SK-N-SH treated with all-trans-retinoic acid at 6 μM for 48 hours (cell line): ENCODE data around the gene DLG1.

Source experiments
- ATAC-seq: fragments of 200-7000 bp; cut with Tn5 transposase; 3 replicates; pipeline ENCODE4 v1.9.1; 2020; ENCODE audit warnings: mild to moderate bottlenecking, moderate library complexity
- ARNTL ChIP-seq: fragments of 450-650 bp; formaldehyde crosslinking; IDR thresholded peaks from 2 replicates; pipeline ENCODE4 v1.5.0; 2020; ENCODE audit warnings: low read depth, mild to moderate bottlenecking, moderate library complexity, borderline replicate concordance
- BACH2 ChIP-seq: fragments of 250-450 bp; sonication (Bioruptor Pico); IDR thresholded peaks from 2 replicates; pipeline ENCODE4 v1.9.0; 2021; ENCODE audit warnings: mild to moderate bottlenecking, borderline replicate concordance
- CSDC2 ChIP-seq: fragments of 250-450 bp; sonication (Bioruptor Pico); IDR thresholded peaks from 2 replicates; pipeline ENCODE4 v1.5.0; 2020; ENCODE audit warnings: mild to moderate bottlenecking, moderate library complexity
- ESRRG ChIP-seq: fragments of 250-450 bp; sonication (Bioruptor Pico); IDR thresholded peaks from 2 replicates; pipeline ENCODE4 v1.6.1; 2021; ENCODE audit warnings: mild to moderate bottlenecking
- ISL1 ChIP-seq: fragments of 250-450 bp; sonication (Bioruptor Pico); IDR thresholded peaks from 2 replicates; pipeline ENCODE4 v2.1.2; 2022; ENCODE audit warnings: mild to moderate bottlenecking, moderate library complexity
- PPARA ChIP-seq: fragments of 250-450 bp; sonication (Bioruptor Pico); IDR thresholded peaks from 2 replicates; pipeline ENCODE4 v1.5.0; 2020; ENCODE audit warnings: mild to moderate bottlenecking, borderline replicate concordance
- RARB ChIP-seq: fragments of 250-450 bp; sonication (Bioruptor Pico); IDR thresholded peaks from 2 replicates; pipeline ENCODE4 v1.8.0; 2021; ENCODE audit warnings: mild to moderate bottlenecking, moderate library complexity
- SNAI2 ChIP-seq: fragments of 250-450 bp; sonication (Bioruptor Pico); IDR thresholded peaks from 2 replicates; pipeline ENCODE4 v1.5.0; 2020; ENCODE audit warnings: mild to moderate bottlenecking, moderate library complexity
- TCF4 ChIP-seq: fragments of 250-450 bp; sonication (Bioruptor Pico); IDR thresholded peaks from 2 replicates; pipeline ENCODE4 v1.8.0; 2021; ENCODE audit warnings: mild to moderate bottlenecking, moderate library complexity, borderline replicate concordance
- TOX ChIP-seq: fragments of 250-450 bp; sonication (Bioruptor Pico); IDR thresholded peaks from 2 replicates; pipeline ENCODE4 v1.8.0; 2021; ENCODE audit warnings: mild to moderate bottlenecking, moderate library complexity, borderline replicate concordance
- ZC3H10 ChIP-seq: fragments of 250-450 bp; sonication (Bioruptor Pico); IDR thresholded peaks from 2 replicates; pipeline ENCODE4 v1.5.1; 2021; ENCODE audit warnings: mild to moderate bottlenecking, moderate library complexity
- ZFP3 ChIP-seq: fragments of 250-450 bp; sonication (Bioruptor Pico); IDR thresholded peaks from 2 replicates; pipeline ENCODE4 v1.5.0; 2020; ENCODE audit warnings: mild to moderate bottlenecking, moderate library complexity
- ZFP30 ChIP-seq: fragments of 450-650 bp; formaldehyde crosslinking; IDR thresholded peaks from 2 replicates; pipeline ENCODE4 v1.5.0; 2022; ENCODE audit warnings: mild to moderate bottlenecking, moderate library complexity
- ZNF565 ChIP-seq: fragments of 450-650 bp; formaldehyde crosslinking; conservative IDR thresholded peaks from 2 replicates; pipeline ENCODE4 v1.5.0; 2020; ENCODE audit warnings: low read depth, mild to moderate bottlenecking, moderate library complexity
- ZNF70 ChIP-seq: fragments of 450-650 bp; formaldehyde crosslinking; IDR thresholded peaks from 2 replicates; pipeline ENCODE4 v1.5.0; 2020; ENCODE audit warnings: mild to moderate bottlenecking, moderate library complexity
- ZNF8 ChIP-seq: fragments of 450-650 bp; formaldehyde crosslinking; IDR thresholded peaks from 2 replicates; pipeline ENCODE4 v1.5.0; 2020; ENCODE audit warnings: mild to moderate bottlenecking, moderate library complexity
- TF ChIP-seq, protein P1 (sequence below): fragments of 250-450 bp; sonication (Bioruptor Pico); IDR thresholded peaks from 2 replicates; pipeline ENCODE4 v1.8.0; 2021; ENCODE audit warnings: low read depth, mild to moderate bottlenecking, moderate library complexity, borderline replicate concordance
- TF ChIP-seq, protein P2 (sequence below): fragments of 250-450 bp; sonication (Bioruptor Pico); IDR thresholded peaks from 2 replicates; pipeline ENCODE4 v1.5.0; 2020; ENCODE audit warnings: mild to moderate bottlenecking, moderate library complexity
- TF ChIP-seq, protein P3 (sequence below): fragments of 250-450 bp; sonication (Bioruptor Pico); IDR thresholded peaks from 2 replicates; pipeline ENCODE4 v1.8.0; 2020; ENCODE audit warnings: mild to moderate bottlenecking, moderate library complexity, borderline replicate concordance
- TF ChIP-seq, protein P4 (sequence below): fragments of 250-450 bp; sonication (Bioruptor Pico); IDR thresholded peaks from 2 replicates; pipeline ENCODE4 v1.5.1; 2021; ENCODE audit warnings: mild to moderate bottlenecking, moderate library complexity

Gene DLG1

DNA sequence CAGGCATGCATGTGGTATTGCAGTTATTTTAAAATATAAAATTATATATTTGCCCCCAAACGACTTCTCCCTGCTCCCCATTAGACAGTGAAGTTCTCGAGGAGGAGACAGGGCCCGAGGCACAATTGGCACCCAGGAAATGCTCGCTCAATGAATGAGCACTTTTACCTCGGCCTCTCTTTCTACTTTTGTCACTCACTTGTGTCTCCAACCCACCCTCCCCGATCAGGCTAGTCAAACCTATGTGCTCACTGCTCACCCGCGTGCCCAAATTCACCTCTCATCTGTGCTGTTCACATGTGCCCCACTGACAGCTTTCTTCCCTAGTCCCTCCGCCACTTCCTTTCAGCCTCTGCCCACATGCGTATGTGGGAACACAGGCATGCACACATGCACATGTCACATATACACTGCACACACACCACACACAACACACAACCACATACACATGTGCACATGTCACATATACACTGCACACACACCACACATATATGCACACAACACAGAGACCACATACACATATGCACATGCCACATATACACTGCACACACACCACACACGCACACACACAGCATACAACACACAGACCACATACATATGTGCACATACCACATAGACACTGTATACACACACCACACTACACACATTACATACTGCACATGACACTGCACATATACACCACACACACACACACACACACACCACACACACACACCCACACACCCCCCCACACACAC is 46.3 kb upstream of the DLG1 start:
- TF ChIP-seq ARNTL (CRISPR knock-in tag) (no peak), TOX (no peak), ZFP3 (CRISPR knock-in tag) (no peak), ZC3H10 (no peak), CSDC2 (CRISPR knock-in tag) (no peak), ESRRG (no peak), TCF4 (CRISPR knock-in tag) (no peak), ZNF565 (CRISPR knock-in tag) (no peak), ZFP30 (CRISPR knock-in tag) (no peak), ZNF8 (CRISPR knock-in tag) (no peak), ISL1 (CRISPR knock-in tag) (no peak), RARB (no peak), PPARA (CRISPR knock-in tag) (no peak), BACH2 (no peak), SNAI2 (CRISPR knock-in tag) (no peak)
- TF ChIP-seq, protein P1, sequence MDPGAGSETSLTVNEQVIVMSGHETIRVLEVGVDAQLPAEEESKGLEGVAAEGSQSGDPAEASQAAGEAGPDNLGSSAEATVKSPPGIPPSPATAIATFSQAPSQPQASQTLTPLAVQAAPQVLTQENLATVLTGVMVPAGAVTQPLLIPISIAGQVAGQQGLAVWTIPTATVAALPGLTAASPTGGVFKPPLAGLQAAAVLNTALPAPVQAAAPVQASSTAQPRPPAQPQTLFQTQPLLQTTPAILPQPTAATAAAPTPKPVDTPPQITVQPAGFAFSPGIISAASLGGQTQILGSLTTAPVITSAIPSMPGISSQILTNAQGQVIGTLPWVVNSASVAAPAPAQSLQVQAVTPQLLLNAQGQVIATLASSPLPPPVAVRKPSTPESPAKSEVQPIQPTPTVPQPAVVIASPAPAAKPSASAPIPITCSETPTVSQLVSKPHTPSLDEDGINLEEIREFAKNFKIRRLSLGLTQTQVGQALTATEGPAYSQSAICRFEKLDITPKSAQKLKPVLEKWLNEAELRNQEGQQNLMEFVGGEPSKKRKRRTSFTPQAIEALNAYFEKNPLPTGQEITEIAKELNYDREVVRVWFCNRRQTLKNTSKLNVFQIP, result no peak
- TF ChIP-seq, protein P2, sequence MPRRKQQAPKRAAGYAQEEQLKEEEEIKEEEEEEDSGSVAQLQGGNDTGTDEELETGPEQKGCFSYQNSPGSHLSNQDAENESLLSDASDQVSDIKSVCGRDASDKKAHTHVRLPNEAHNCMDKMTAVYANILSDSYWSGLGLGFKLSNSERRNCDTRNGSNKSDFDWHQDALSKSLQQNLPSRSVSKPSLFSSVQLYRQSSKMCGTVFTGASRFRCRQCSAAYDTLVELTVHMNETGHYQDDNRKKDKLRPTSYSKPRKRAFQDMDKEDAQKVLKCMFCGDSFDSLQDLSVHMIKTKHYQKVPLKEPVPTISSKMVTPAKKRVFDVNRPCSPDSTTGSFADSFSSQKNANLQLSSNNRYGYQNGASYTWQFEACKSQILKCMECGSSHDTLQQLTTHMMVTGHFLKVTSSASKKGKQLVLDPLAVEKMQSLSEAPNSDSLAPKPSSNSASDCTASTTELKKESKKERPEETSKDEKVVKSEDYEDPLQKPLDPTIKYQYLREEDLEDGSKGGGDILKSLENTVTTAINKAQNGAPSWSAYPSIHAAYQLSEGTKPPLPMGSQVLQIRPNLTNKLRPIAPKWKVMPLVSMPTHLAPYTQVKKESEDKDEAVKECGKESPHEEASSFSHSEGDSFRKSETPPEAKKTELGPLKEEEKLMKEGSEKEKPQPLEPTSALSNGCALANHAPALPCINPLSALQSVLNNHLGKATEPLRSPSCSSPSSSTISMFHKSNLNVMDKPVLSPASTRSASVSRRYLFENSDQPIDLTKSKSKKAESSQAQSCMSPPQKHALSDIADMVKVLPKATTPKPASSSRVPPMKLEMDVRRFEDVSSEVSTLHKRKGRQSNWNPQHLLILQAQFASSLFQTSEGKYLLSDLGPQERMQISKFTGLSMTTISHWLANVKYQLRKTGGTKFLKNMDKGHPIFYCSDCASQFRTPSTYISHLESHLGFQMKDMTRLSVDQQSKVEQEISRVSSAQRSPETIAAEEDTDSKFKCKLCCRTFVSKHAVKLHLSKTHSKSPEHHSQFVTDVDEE, result no peak
- TF ChIP-seq, protein P3, sequence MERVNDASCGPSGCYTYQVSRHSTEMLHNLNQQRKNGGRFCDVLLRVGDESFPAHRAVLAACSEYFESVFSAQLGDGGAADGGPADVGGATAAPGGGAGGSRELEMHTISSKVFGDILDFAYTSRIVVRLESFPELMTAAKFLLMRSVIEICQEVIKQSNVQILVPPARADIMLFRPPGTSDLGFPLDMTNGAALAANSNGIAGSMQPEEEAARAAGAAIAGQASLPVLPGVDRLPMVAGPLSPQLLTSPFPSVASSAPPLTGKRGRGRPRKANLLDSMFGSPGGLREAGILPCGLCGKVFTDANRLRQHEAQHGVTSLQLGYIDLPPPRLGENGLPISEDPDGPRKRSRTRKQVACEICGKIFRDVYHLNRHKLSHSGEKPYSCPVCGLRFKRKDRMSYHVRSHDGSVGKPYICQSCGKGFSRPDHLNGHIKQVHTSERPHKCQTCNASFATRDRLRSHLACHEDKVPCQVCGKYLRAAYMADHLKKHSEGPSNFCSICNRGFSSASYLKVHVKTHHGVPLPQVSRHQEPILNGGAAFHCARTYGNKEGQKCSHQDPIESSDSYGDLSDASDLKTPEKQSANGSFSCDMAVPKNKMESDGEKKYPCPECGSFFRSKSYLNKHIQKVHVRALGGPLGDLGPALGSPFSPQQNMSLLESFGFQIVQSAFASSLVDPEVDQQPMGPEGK (CRISPR knock-in tag), result no peak
- TF ChIP-seq, protein P4, sequence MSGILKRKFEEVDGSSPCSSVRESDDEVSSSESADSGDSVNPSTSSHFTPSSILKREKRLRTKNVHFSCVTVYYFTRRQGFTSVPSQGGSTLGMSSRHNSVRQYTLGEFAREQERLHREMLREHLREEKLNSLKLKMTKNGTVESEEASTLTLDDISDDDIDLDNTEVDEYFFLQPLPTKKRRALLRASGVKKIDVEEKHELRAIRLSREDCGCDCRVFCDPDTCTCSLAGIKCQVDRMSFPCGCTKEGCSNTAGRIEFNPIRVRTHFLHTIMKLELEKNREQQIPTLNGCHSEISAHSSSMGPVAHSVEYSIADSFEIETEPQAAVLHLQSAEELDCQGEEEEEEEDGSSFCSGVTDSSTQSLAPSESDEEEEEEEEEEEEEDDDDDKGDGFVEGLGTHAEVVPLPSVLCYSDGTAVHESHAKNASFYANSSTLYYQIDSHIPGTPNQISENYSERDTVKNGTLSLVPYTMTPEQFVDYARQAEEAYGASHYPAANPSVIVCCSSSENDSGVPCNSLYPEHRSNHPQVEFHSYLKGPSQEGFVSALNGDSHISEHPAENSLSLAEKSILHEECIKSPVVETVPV (CRISPR knock-in tag), result no peak
- ATAC-seq, result no peak

DNA sequence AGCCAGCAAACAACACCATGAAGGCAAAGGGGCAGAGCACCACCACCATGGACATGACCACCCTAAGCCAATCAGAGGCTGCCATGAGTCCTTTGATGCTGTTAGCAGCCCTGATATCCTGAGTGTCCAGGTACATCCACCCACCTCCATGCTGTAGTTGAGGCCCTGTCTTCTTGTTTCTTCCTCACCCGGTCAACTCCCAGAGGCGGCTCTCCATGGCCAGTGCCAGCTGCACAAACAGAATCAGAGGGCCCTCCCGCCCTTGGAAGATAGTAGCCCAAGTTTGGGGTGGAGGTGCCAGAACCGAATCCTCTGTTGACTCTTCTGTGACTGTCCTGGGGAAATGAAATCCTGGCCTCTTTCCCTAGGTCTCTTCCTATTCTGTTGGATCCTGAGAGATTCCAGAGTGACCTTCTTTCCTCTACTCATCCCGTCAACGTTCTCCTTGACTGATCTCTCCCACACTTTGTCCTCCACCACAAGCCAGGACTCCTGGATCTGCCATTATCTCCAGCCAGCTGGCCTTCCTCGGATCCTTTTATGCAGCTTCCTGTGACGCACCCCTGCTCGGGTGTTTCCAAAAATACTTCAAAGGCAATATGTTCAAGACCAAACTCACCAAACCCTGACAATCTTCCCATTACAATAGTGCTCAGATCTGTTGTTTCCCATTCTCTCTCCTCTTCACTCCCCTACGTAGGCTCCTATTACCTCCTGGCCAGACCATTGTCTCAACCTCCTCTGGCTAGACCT is 45.4 kb upstream of the DLG1 start:
- TF ChIP-seq BACH2 (no peak), ZFP30 (CRISPR knock-in tag) (no peak), TCF4 (CRISPR knock-in tag) (no peak), ZC3H10 (no peak), ZNF70 (CRISPR knock-in tag) (no peak), ARNTL (CRISPR knock-in tag) (no peak), ISL1 (CRISPR knock-in tag) (no peak), ZNF8 (CRISPR knock-in tag) (no peak), PPARA (CRISPR knock-in tag) (no peak), ESRRG (no peak), TOX (no peak), SNAI2 (CRISPR knock-in tag) (no peak), RARB (no peak), ZFP3 (CRISPR knock-in tag) (no peak)
- TF ChIP-seq, protein P2, result no peak
- TF ChIP-seq, protein P4 (CRISPR knock-in tag), result no peak
- TF ChIP-seq, protein P1, result no peak
- ATAC-seq, result no peak
